HepG2 (cell line): ENCODE data around the gene STMN3. TPM values are rescaled to one million over a fixed set of nuclear protein-coding genes. Genes with fewer than 3 reads are reported as not detected.
A peak's percentile ranks its signal among the peaks of the same experiment; 100 is the strongest.

ENCODE experiments used
- AGO2 ChIP-seq: fragments of 200-400 bp; formaldehyde crosslinking; optimal IDR thresholded peaks from 2 replicates; pipeline ENCODE3; 2017; ENCODE audit warnings: mild to moderate bottlenecking, low read depth, low read length, moderate library complexity
- CHD2 ChIP-seq: IDR thresholded peaks from 2 replicates; pipeline ENCODE4 v1.6.1; 2011; ENCODE audit warnings: low read depth, low read length, improper control_type of control experiment
- EEA1 ChIP-seq: sonication (generic); formaldehyde crosslinking; IDR thresholded peaks from 2 replicates; pipeline ENCODE4 v1.5.1; 2020; ENCODE audit warnings: mild to moderate bottlenecking, missing genetic modification reagents, borderline replicate concordance
- ETS1 ChIP-seq: sonication (generic); formaldehyde crosslinking; IDR thresholded peaks from 2 replicates; pipeline ENCODE4 v1.4.0; 2020; ENCODE audit warnings: missing genetic modification reagents
- ETV5 ChIP-seq: IDR thresholded peaks from 2 replicates; pipeline ENCODE4 v1.6.1; 2018; ENCODE audit warnings: missing biosample characterization, missing genetic modification reagents, inconsistent platforms, borderline replicate concordance
- HIVEP1 ChIP-seq: sonication (generic); formaldehyde crosslinking; IDR thresholded peaks from 2 replicates; pipeline ENCODE4 v1.4.0; 2020; ENCODE audit warnings: mild to moderate bottlenecking, missing genetic modification reagents
- IKZF4 ChIP-seq: sonication (generic); formaldehyde crosslinking; IDR thresholded peaks from 2 replicates; pipeline ENCODE4 v1.5.1; 2020; ENCODE audit warnings: borderline replicate concordance, mild to moderate bottlenecking, low read depth, missing genetic modification reagents; ENCODE audit errors: not compliant biosample characterization
- IRF1 ChIP-seq: sonication (generic); formaldehyde crosslinking; IDR thresholded peaks from 2 replicates; pipeline ENCODE4 v1.4.0; 2020; ENCODE audit warnings: low read depth, mild to moderate bottlenecking, missing genetic modification reagents
- MXD3 ChIP-seq: IDR thresholded peaks from 2 replicates; pipeline ENCODE4 v1.6.1; 2016; ENCODE audit warnings: mild to moderate bottlenecking, missing biosample characterization, missing genetic modification reagents
- PLRG1 ChIP-seq: fragments of 450-650 bp; conservative IDR thresholded peaks from 2 replicates; pipeline ENCODE4 v1.6.1; 2016
- RAD21 ChIP-seq: fragments of 450-650 bp; formaldehyde crosslinking; IDR thresholded peaks from 2 replicates; pipeline ENCODE4 v1.5.0; 2020; ENCODE audit warnings: mild to moderate bottlenecking
- SIN3B ChIP-seq: fragments of 150-350 bp; IDR thresholded peaks from 2 replicates; pipeline ENCODE4 v1.6.1; 2014; ENCODE audit warnings: low read length
- SKI ChIP-seq: fragments of 450-650 bp; IDR thresholded peaks from one replicate; pipeline ENCODE4 v1.6.1; 2018; ENCODE audit warnings: mild to moderate bottlenecking; ENCODE audit not compliant: partially characterized antibody
- TERF1 ChIP-seq: sonication (generic); formaldehyde crosslinking; IDR thresholded peaks from 2 replicates; pipeline ENCODE4 v1.8.0; 2022; ENCODE audit warnings: mild to moderate bottlenecking, missing genetic modification reagents, moderate library complexity
- TFDP1 ChIP-seq: IDR thresholded peaks from 2 replicates; pipeline ENCODE4 v1.6.1; 2016; ENCODE audit warnings: missing compliant biosample characterization, missing genetic modification reagents, borderline replicate concordance
- TRAFD1 ChIP-seq: sonication (generic); formaldehyde crosslinking; IDR thresholded peaks from 2 replicates; pipeline ENCODE4 v1.5.1; 2020; ENCODE audit warnings: missing genetic modification reagents, mild to moderate bottlenecking, borderline replicate concordance
- TRIM24 ChIP-seq: sonication (generic); formaldehyde crosslinking; IDR thresholded peaks from 2 replicates; pipeline ENCODE4 v1.8.0; 2022; ENCODE audit warnings: mild to moderate bottlenecking, missing genetic modification reagents
- ZBTB21 ChIP-seq: sonication (generic); formaldehyde crosslinking; IDR thresholded peaks from 2 replicates; pipeline ENCODE4 v1.4.0; 2020; ENCODE audit warnings: missing genetic modification reagents
- ZNF343 ChIP-seq: sonication (generic); formaldehyde crosslinking; IDR thresholded peaks from 2 replicates; pipeline ENCODE4 v1.4.0; 2020; ENCODE audit warnings: mild to moderate bottlenecking, missing genetic modification reagents
- ZNF652 ChIP-seq: IDR thresholded peaks from 2 replicates; pipeline ENCODE4 v1.6.1; 2016; ENCODE audit warnings: low read depth, borderline replicate concordance
- ZNF776 ChIP-seq: sonication (generic); formaldehyde crosslinking; IDR thresholded peaks from 2 replicates; pipeline ENCODE4 v1.4.0; 2020; ENCODE audit warnings: mild to moderate bottlenecking, missing genetic modification reagents
- ZNF784 ChIP-seq: sonication (generic); formaldehyde crosslinking; IDR thresholded peaks from 2 replicates; pipeline ENCODE4 v1.5.1; 2020; ENCODE audit warnings: missing genetic modification reagents, mild to moderate bottlenecking, borderline replicate concordance
- polyA plus RNA-seq, 8 experiments: library from polyadenylated mRNA; depleted of rRNA in 3 of 8; stranded (reverse) in 7 of 8; unstranded in 1 of 8; fragments of >200 nt; fragmentation: Illumina TruSeq in 4 of 8; extraction: Trizol in 4 of 8; gene quantifications; 2 replicates each; pipeline versions ENCODE4 v1.2.1 to v1.2.3, GENCODE V29; 2011 to 2016; ENCODE audit warnings: low read depth in 4 of 8, missing spikeins in 1 of 8, mixed read lengths in 1 of 8; ENCODE audit not compliant: insufficient read depth in 1 of 8
- total RNA-seq, 5 experiments: library from RNA; depleted of rRNA; stranded (reverse); fragments of >200 nt; fragmentation: Illumina TruSeq; extraction: Trizol; gene quantifications; 2 replicates each; pipeline ENCODE4 v1.2.3, GENCODE V29; 2016; ENCODE audit warnings: low read depth in 1 of 5

The STMN3 gene
- total and polyA plus RNA-seq, 2 of the 13 experiments (the other 11 are each of a cell fraction or from before 2014, with no cell fraction given), result 21.0 to 48.3 TPM

GRCh38 chr20:63699466-63700198, 46.4 kb upstream of the STMN3 start (continued):
- TF ChIP-seq ETS1 (CRISPR knock-in tag) (no peak), ZNF784 (CRISPR knock-in tag) (0 out of 2 replicates have a peak, but pooled peaks have one; percentile 18), TRAFD1 (CRISPR knock-in tag) (no peak), IRF1 (CRISPR knock-in tag) (no peak), RAD21 (CRISPR knock-in tag) (no peak; the same call in 1 of the 2 replicates), ZNF776 (CRISPR knock-in tag) (peak; percentile 65; the same call in 1 of the 2 replicates), EEA1 (CRISPR knock-in tag) (no peak), SKI (no peak), MXD3 (CRISPR knock-in tag) (no peak), ZBTB21 (CRISPR knock-in tag) (no peak), TFDP1 (CRISPR knock-in tag) (no peak), SIN3B (no peak), AGO2 (peak; percentile 96), TERF1 (CRISPR knock-in tag) (no peak), ETV5 (CRISPR knock-in tag) (no peak), IKZF4 (CRISPR knock-in tag) (no peak), ZNF343 (CRISPR knock-in tag) (peak; percentile 30; the same call in 1 of the 2 replicates), TRIM24 (CRISPR knock-in tag) (no peak), HIVEP1 (0 out of 2 replicates have a peak, but pooled peaks have one; percentile 27), ZNF652 (CRISPR knock-in tag) (no peak), PLRG1 (no peak), CHD2 (0 out of 2 replicates have a peak, but pooled peaks have one; percentile 25)
